MM.1S (cell line): Measurements from ENCODE around the gene LMNTD2.

ENCODE experiments used
- EZH2 ChIP-seq: fragments of 300-600 bp; sonication (generic); optimal IDR thresholded peaks from 2 replicates; pipeline ENCODE3; 2017; ENCODE audit warnings: low read depth, mild to moderate bottlenecking, antibody characterized with exemption, low read length, mixed read lengths
- TF ChIP-seq, protein P1 (sequence below): fragments of 300-600 bp; sonication (generic); IDR thresholded peaks from 2 replicates; pipeline ENCODE4 v1.5.1; 2016; ENCODE audit warnings: antibody characterized with exemption, low read length, mixed read lengths

DNA sequence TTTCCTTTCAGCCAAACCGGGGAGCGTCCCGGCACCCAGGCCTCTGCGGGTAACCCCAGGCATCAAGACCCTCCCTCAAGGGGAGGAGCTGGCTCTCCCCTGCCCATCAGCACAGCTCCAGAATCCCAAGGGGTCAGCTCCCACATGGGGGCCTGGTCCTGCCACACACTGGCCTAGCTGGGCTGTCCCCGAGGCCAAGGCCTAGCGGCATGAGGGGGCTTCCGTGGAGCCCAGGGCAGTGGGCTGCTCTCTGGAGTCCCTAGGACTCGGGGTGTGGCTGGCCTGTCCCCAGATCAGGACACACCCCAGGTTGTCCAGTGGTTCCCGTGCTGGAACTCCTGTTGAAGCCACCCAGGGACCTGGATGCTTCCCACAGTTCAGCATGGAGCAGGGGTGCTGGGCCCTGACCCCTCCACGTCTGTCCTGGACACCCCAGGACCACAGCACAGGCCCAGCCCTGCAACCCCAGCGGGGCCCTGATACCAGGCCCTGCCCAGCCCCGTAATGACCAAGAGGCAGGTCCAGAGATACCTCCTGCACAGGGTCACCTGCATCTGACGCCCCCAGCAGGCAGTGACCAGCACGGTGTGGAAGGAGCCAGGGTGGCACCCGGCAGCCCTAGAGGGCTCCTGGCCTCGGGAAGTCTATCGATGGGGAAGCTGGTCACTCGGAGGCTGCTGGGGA is 30.7 kb downstream of the LMNTD2 start:
- TF ChIP-seq, protein P1, sequence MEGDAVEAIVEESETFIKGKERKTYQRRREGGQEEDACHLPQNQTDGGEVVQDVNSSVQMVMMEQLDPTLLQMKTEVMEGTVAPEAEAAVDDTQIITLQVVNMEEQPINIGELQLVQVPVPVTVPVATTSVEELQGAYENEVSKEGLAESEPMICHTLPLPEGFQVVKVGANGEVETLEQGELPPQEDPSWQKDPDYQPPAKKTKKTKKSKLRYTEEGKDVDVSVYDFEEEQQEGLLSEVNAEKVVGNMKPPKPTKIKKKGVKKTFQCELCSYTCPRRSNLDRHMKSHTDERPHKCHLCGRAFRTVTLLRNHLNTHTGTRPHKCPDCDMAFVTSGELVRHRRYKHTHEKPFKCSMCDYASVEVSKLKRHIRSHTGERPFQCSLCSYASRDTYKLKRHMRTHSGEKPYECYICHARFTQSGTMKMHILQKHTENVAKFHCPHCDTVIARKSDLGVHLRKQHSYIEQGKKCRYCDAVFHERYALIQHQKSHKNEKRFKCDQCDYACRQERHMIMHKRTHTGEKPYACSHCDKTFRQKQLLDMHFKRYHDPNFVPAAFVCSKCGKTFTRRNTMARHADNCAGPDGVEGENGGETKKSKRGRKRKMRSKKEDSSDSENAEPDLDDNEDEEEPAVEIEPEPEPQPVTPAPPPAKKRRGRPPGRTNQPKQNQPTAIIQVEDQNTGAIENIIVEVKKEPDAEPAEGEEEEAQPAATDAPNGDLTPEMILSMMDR = no peak
- no peak for TF ChIP-seq EZH2
